GM21576 (cell line): ENCODE measurements around the gene SEMA4G.
A peak's percentile ranks its signal among the peaks of the same experiment; 100 is the strongest.

Experiments
- ATAC-seq: cut with Tn5 transposase; IDR thresholded peaks from one replicate; pipeline ENCODE4 v1.9.1; 2021; ENCODE audit warnings: mild to moderate bottlenecking, moderate library complexity; ENCODE audit not compliant: unreplicated experiment

Gene SEMA4G

DNA sequence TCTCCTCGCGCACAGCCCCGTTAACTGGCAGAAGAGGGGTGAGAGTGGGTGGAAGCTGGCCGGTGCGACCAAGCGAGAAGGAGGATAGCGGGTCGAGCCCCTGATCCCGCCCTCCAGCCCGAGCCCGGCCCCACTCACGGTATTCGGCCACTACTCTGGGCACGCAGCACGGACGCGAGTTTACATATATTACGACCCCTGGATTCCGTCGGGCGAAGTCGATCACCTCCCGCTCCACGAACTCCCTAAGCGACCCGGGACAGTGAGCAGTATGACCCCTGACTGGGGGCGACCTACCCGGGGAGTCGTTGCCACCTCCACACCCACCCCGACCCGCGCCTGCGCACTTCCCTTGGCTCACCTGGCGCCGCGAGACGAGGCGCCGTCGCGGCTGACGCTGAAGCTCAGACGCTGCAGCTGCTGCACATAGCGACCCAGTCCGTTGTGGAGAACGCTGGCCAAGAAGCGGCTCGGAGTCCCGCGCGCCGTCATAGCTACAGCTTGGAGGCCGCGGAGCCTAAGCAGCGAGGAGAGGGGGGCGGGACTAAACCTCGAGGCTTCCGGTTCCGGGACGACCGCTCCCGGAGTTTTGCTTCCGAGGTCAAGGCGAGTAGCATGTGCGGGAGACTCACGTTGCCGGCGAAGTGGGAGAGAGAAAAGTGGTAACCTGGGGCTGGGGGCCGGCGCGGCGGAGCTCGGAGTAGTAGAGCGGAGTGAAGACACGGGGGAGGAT lies 17.8 kb downstream of the SEMA4G start, which contains the start of the genes MRPL43 and TWNK:
MRPL43 (minus strand) TSS at position 546 of the 733 bp plus-strand sequence; CDS start at position 492, 54 bp downstream.
TWNK (plus strand) TSS at position 592 of the 733 bp plus-strand sequence. CDS start 668 bp downstream, outside the sequence.
- ATAC-seq: peak; percentile 80

DNA sequence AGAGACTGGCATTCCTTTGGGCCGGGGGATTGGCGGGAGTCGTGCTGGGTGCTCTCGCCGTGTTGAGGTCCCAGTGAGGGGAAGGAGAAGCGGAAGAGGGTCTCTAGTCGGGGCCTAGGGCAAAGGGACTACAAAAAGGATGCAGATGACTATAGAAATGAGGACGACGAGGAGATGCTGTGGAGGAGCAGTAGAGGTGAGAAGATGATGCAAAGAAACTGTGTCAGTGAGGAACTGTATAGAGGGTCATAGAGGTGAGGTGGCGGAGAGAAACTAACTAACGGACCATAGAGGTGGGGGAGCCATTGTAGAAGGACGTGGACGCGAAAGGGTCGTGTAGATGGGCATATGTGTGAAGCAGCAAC lies 18.4 kb downstream of the SEMA4G start:
- ATAC-seq: no peak

DNA sequence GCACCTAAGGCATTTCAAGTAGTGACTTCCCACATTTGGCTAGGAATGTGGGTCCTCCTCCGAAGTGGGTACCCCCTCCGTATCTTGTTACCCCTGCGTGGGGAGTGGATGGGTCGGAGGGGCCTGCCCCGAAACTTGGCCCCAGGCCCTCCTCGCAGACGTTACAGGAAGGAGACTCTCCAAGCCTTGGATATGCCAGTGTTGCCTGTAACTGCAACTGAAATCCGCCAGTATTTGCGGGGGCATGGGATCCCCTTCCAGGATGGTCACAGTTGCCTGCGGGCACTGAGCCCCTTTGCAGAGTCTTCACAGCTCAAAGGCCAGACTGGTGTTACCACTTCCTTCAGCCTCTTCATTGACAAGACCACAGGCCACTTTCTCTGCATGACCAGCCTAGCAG lies 18.9 kb downstream of the SEMA4G start:
- ATAC-seq: no peak

DNA sequence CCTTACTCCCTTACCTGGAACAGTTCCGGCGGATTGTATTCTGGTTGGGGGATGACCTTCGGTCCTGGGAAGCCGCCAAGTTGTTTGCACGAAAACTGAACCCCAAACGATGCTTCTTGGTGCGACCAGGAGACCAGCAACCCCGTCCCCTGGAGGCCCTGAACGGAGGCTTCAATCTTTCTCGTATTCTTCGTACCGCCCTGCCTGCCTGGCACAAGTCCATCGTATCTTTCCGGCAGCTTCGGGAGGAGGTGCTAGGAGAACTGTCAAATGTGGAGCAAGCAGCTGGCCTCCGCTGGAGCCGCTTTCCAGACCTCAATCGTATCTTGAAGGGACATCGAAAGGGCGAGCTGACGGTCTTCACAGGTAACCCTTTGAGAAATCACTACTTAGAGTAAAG lies 19.8 kb downstream of the SEMA4G start:
- no peak for ATAC-seq

DNA sequence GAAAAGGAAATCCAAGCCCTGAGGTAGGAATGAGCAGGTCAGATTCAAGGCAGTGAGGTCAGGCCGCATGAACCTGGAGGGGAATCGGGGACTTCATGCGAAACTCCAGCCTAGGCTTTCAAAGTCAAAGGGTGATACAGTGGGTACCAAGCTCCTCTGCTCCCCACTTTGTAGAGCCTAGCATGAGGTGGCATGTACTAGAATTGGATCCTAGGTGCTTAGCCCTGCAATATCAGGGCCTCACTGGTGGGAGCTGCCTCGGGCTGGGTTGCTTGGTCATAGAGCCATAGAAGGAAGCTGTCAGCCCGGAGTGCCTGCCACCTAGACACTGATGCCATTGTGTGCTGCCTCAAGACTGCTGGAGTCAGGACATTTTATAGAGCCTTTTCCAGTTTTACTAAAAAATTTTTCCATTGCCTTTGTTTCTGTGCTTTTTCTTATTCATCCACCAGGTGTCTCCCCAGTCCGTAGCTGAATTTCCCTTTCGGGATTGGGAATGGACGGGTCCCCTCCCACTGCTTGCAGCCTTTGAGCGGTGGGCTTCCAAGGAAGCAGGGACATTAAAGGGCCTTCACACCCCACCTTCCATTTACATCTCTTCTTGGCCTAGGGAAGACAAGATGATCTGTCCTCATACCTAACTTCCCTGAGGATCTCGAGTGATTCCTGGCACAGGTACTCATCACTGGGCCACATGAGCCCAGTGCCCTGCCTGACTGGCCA lies 24.8 kb downstream of the SEMA4G start:
- ATAC-seq: no peak

DNA sequence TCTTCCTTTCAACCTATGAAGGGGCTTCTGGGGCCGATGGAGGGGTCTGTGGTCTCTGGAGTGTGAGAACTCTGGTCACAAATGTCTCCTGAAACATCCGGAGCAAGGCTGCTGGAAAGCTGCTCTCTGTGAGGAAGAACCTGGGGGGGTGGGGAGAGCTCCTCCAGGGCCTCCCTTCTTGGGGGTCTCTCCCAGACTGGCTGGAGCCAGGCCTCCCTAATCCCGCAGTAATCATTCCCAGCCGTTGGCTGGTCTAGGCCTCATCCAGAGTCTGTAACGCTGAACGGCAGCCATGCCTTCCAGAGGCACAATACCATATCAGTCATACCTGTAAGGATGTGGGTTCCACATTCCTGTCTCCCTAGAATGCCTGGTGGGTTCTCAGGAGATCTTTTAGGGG lies 25.9 kb downstream of the SEMA4G start:
- ATAC-seq: no peak

DNA sequence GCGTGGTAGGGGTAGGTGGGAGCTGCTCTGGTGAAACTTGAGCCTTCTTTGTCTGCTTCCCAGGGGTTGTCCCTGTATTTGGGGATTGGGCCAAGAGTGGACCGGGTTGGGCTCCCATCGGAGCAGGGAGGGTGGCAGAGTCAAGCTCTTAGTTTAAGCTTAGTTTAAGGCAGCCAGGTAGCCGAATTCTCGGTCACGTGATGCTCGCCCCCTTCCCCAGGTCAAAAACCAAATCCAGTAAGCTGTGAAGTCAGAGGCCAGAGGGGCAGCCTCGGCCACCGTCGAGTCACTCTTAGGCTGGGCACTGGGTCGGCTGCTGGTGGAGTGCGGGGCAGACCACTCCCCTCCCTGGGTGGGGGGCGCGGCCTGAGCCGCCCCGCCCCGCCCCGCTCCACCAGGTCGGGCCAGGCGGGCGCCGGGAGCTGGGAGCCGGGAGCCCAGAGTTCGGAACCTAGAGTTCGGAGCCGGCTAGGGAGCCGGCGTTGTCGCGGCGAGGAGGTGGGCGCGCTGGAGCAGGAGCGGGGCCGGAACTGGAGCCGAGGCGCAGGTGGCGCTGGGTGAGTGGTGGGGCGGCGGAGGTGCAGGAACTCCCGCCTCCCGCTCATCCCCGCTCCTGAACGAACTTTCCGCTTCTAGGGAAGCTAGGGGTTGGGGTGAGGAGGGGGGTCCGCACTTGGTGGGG lies 27.5 kb downstream of the SEMA4G start:
- ATAC-seq: no peak

DNA sequence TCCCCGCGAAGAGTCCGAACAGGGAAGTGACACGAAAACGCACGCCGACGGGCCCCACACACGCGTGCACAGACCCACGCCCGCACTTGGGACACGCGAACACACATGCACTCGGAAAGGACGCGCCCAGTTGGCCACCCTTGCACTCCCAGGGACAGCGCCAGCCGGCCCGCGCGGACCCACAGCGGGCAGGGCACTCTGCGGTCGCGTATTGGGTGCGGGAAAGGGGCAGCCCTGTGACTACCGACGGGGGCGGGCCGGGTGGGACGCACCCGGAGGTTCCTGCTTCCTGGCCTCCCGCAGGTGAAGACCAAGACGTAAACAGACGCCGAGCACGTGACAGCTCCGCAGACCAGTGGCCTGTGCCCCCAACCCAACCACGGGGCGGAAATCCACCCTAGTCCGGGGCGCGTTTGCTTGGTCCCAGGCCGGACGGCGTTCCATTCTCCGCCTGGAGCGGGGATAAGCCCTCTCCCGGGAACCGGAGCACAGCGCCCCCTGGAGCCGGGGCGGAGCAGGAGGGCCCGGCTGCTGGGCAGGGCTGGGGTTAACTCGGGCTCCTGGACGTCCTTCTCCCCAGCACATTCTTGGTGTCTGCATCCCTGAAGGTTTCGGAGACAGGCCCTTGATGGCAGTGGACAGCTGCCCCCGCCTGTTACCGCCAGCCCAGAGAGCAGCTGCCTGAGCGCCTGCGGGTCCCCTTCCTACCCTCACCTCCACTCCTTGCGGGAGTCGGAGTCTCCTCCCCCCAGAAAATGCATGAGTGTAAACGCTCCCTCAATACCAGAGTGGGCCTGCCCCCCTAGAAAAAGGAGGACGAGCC lies 28.3 kb downstream of the SEMA4G start:
- ATAC-seq: peak; percentile 35

DNA sequence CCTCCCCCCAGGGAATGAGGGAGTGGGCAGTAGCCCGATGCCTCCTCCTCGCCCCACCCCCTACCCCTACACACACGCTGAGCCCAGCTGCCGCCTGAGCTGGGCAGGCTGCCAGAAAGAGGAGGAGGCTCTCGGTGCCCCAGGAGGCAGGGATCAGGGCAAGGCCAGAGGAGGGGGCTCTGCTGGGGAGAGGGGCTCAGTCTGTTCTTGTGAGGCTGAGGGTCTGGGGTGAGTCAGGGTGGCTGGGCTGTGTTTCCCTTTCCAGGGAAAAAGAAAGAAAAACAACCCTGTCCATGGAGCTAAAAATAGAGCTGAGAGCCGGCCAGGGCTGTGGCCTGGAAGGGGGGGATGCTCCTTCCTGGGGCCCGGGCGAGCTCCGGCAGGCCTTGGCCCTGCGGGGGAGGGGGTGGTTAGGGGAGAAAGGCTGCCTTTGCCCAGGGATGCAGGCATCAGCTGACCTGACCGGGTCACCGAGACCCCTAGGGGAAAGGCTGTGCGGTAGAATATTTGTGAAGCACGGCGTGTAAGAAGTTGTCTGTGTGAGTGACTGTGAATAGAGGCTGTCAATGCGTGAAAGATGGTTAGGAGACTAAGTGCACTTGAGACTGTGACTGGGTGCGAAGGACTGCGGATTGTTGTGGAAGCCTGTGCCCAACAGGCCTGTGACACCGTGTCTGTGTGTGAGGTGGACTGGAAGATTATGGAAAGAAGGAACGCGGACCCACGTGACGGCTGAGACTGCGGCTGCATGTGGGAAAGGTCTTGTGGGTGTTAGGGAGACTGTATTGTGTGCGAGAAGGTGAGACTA lies 29.1 kb downstream of the SEMA4G start:
- ATAC-seq: peak; percentile 16

DNA sequence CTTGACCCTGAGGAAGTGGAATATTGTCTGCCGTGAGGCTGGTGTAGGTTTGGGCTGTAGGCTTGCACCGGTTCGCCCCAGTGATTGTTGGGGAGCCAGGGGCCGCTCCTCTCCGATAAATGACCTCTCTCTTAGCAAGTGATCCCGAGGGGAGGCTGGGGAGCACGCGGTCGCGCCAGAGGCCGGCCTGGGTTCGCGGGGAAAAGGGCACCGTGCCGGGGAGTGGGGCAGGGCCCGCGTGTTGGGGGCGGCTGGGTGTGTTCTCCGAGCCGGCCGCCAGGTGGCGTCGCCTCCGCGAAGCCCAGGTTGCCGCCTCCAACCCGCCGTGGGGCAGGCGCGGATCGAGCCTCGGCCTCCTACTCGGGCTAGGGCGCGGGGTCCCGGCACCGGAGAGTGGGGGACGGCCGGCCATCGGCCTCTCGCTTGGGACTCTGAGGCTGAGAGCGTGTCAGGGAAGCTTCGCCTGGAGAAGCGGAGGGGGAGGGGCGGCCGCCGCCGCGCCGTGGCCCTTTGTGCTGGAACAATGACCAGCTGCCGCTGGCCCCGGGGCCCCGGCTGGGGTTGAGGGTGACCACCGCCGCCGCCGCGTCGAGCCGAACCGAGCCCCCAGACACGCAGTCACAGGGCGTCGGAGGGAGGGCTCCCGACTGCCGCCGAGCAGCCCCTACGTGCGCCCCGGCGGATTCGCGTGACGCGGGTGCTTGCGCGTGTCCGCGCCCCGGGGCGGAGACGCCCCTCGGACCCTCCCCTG lies 29.9 kb downstream of the SEMA4G start:
- ATAC-seq: peak; percentile 38

DNA sequence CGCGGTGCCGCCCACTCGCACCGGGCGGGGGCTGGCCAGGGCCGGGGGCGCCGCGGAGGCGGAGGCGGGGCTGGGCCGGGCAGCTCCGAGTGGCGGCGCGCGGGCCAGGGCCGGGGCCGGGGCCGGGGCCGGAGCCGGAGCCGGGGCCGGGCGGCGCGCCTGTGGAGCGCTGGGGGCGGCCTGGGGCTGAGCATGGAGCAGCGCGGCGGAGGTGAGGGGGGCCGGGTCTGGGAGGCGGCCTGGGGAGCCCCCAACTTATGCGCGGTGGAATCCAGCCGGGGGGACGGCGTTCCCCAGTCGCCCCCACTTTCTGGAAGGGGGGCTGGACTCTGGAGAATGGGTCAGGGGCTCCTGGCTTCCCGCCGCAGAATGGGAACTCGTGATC lies 30.4 kb downstream of the SEMA4G start, which contains the start of gene LZTS2:
LZTS2 (plus strand) TSS at position 67 of the 385 bp plus-strand sequence. CDS start 2,731 bp downstream, outside the sequence.
- no peak for ATAC-seq

DNA sequence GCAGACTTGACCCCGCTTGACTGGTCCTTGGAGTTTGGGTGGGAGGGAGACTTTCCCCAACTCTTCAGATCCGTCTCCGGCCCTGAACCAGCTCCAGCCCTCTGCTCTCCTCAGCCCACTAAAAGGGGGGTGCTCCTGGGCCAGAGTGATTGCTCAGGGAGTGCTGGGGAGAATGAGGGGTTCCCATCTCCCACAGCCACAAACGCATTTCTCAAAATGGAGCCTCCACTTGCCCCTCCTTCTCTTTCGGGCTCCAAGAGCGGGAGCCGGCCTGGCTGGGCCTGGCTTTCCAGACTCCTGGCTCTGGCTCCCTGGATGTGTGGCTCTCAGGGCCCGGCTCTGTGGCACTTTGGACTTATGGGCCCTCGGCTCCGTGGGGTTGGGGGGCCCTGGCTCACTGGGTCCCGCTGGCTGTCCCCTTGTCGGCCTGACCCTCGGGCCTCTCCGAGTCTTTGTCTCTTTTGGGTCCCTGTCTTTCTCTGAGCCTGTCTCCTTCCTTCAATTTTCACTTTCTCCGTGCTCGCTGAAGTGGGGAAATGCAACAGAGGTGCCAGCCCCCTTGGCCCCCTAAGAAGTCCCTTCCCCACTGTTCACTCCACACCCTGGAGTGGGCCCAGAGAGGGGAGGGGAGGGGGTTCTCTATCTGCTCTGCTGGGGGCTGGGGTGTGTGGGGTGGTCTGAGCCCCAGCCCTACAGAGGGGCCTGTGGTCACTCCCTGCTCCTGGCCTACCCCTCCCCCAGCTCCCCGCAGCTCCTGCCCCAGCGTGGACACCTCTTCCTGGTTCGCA lies 31.0 kb downstream of the SEMA4G start:
- no peak for ATAC-seq

DNA sequence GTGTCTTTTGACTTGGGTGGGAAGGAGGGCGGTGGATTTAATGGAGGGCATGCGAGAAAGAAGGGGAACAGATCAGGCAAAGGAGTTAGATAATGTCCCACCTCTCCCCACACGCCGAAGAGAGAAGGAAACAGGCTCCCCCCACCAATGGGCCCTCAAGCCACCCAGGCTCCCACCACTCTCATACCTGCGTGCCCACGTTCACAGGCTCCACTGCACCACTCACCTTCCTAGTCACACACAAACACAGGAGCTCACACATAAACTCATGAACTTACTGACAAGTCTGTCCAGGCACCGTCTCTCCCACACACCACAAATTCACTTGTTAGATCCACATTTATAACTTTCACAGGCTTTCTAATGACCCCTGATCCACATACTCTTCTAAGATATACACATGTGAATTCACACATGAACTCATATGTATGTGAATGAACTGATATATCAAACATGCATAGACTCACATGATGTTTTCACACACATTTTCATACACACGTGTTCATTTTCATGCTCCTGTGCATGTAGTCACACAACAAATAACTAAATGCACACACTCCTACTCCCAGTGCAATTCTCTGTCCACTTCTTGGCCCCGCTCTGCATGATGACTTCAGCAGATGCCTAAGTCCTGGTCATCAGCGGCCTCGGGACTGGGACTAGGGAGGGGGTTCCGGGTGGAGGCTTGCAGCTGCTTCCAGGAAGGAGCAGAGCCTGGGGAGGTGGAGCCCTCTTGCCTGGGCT lies 31.8 kb downstream of the SEMA4G start:
- ATAC-seq: no peak

DNA sequence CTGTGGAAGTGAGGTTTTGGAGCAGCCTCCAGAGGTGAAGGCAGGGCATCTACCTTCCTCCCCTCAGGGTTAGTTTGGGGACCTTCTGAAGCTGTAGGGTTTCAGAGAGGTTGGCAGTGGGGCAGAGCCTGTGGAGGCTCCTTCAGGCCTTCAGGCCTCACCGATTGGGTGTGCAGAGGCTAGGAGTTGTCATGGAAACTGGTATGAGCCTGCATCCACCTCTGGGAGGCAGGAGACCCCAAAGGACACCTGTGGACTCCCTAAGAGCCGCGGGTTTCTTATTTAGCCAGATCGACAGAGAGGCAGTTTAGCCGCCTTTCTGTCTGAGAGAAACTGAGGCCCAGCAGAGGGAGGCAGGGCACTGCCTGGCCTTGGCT lies 32.3 kb downstream of the SEMA4G start:
- no peak for ATAC-seq

DNA sequence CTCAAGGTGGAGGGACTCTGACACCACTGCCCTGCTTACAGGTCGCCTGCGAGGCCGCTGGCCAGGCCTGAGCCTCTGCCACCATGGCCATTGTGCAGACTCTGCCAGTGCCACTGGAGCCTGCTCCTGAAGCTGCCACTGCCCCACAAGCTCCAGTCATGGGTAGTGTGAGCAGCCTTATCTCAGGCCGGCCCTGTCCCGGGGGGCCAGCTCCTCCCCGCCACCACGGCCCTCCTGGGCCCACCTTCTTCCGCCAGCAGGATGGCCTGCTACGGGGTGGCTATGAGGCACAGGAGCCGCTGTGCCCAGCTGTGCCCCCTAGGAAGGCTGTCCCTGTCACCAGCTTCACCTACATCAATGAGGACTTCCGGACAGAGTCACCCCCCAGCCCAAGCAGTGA lies 33.2 kb downstream of the SEMA4G start:
- ATAC-seq: no peak

DNA sequence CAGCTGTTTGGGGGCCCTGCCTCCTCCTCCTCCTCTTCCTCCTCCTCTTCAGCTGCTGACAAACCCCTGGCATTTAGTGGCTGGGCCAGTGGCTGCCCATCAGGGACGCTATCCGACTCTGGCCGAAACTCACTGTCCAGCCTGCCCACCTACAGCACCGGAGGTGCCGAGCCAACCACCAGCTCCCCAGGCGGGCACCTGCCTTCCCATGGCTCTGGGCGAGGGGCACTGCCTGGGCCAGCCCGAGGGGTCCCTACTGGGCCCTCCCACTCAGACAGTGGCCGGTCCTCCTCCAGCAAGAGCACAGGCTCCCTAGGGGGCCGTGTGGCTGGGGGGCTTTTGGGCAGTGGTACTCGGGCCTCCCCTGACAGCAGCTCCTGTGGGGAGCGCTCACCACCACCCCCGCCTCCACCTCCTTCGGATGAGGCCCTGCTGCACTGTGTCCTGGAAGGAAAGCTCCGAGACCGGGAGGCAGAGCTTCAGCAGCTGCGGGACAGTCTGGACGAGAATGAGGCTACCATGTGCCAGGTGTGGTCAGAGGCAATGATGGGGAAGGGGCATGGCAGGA lies 34.4 kb downstream of the SEMA4G start:
- ATAC-seq: no peak

DNA sequence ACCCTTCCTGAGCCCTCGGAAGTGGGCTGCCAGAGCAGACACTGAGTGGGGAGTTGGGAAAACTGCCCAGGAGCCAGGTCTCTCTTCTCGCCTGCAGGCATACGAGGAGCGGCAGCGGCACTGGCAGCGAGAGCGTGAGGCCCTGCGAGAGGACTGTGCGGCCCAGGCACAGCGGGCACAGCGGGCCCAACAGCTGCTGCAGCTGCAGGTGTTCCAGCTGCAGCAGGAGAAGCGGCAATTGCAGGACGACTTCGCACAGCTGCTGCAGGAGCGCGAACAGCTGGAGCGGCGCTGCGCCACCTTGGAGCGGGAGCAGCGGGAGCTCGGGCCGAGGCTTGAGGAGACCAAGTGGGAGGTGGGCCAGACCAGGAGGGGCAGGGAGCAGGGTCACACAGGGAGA lies 36.1 kb downstream of the SEMA4G start:
- ATAC-seq: no peak
